GM10266 (cell line): ENCODE results near the gene MYH9.

Experiments
- DNase-seq: peaks from one replicate; pipeline ENCODE4 v3.0.0; 2012; ENCODE audit errors: extremely low spot score
- TF ChIP-seq, protein P1 (sequence below): IDR thresholded peaks from 2 replicates; pipeline ENCODE4 v1.5.1; 2012; ENCODE audit warnings: mild to moderate bottlenecking, low read depth; ENCODE audit not compliant: control insufficient read depth, insufficient read depth; ENCODE audit errors: missing control alignments

Gene MYH9

DNA sequence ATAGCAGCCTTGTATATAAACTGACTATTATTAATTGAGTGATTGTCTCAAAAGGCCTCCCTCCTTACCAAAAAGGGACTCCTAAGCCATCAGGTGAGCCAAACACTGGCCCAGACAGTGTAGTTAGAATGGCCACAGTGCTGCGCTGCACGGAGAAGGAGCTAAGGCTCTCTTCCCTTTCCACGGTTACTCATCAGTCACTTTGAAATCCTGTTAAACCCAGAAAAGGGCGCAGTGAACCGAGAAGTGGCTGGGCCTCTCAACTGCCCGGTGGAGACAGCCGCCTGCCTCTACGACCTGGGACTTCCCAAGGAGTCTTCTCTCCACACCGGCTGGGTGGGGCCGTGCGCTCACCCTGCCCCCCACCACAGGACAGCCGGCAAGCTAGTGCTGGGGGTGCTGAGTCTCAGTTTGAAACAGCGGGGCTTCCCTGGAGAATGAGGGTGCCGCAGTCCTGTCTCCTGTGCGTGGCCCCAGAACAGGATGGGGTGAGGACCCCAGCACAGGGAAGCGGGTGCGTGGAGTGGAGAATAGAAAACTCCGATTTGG is 1.3 kb downstream of the MYH9 start:
- DNase-seq, result peak; percentile 85
- TF ChIP-seq, protein P1, sequence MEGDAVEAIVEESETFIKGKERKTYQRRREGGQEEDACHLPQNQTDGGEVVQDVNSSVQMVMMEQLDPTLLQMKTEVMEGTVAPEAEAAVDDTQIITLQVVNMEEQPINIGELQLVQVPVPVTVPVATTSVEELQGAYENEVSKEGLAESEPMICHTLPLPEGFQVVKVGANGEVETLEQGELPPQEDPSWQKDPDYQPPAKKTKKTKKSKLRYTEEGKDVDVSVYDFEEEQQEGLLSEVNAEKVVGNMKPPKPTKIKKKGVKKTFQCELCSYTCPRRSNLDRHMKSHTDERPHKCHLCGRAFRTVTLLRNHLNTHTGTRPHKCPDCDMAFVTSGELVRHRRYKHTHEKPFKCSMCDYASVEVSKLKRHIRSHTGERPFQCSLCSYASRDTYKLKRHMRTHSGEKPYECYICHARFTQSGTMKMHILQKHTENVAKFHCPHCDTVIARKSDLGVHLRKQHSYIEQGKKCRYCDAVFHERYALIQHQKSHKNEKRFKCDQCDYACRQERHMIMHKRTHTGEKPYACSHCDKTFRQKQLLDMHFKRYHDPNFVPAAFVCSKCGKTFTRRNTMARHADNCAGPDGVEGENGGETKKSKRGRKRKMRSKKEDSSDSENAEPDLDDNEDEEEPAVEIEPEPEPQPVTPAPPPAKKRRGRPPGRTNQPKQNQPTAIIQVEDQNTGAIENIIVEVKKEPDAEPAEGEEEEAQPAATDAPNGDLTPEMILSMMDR, result no peak

DNA sequence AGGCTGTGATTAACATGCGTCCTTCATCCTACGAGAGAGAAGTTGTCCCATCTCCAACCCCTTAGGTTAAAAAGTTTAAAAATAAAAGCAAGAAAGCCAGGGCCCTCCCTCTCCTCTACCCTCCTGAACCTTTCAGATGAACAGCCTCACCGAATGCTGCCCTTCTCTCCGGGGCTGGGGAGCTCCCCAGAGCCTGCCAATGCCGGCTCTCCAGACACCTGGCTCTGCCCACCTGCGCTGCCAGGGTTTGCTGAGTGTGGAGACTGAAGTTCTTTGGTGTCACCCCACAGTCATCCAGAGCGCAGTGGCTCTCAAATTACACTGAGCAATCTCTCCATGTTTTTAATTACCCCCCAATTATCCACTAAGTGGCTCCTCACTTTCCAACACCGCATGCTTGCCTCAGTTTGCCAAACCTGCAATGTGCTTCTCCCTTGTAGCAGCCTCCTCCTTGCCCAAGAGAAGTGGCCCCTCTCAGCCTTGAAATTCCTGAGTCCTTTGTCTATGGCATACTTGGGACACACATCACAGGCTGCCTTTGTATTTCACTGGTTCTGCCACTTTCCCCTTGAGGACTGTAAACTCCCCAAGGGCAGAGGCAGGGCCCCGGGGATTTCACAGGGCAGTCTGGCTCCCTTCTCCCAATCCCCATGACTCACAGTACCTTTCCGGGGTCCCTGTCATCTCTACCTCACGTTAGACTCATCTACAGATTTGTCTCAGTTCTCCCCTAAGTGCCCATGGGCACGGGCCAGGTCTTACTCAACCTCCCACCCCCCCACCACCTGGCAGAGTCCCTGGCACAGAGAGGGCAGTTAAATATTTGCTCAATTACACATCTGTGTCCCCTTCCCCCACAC is 2.0 kb downstream of the MYH9 start:
- no peak for DNase-seq
- TF ChIP-seq, protein P1, result no peak

DNA sequence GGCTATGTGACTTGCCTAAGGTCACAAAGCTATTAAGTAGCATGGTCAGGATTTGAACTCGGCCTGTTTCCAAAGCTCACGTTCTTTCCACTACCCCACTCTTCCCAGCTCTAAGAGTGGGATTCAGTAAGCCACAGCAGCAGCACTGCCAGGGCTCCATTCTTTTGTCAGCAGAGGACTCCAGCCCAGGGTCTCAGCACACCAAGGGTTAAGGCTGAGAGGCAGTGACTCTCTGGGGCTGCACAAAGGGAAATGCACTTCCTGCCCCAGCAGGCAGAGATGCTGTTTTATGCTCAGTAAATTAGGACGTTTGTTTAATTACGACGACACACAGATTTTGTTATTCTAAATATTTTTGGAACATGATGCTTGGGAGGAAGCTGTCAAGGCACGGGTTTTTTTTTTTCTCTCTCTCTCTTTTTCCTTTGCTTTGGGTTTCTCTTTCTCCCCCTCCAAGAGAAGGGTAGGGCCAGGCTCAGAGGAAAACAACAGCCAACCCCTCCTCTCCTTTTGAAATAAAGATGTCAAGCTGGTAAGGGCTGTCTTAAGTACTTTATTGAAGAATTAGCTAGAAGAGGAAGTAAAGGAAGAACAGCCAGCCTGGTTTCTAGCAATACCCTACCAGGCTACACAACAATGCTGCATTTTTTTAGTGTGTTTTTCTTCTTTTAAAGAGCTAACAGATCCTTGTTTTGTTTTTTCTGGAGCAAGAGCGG is 2.8 kb downstream of the MYH9 start:
- TF ChIP-seq, protein P1, result no peak
- DNase-seq, result no peak

DNA sequence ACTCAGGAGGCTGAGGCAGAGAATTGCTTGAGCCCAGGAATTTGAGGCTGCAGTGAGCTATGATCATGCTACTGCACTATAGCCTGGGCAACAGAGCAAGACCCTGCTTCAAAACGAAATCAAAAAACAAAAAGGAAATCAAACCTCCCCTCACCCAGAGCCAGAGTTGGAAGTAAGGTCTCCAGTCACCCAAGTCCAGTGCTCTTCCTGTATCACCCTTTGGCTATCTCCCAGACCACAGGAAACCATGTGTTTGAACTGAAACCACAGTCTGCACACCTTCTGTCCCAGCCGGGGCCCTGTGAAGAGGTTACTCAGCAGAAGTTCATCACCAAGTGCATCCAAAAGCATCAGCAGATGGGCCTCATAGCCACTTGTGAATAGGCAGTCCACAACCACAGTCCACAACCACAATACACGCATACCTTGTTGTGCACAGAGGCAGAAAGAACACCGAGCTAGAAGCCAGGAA is 4.6 kb downstream of the MYH9 start:
- peak; percentile 66 for DNase-seq
- TF ChIP-seq, protein P1, result no peak

DNA sequence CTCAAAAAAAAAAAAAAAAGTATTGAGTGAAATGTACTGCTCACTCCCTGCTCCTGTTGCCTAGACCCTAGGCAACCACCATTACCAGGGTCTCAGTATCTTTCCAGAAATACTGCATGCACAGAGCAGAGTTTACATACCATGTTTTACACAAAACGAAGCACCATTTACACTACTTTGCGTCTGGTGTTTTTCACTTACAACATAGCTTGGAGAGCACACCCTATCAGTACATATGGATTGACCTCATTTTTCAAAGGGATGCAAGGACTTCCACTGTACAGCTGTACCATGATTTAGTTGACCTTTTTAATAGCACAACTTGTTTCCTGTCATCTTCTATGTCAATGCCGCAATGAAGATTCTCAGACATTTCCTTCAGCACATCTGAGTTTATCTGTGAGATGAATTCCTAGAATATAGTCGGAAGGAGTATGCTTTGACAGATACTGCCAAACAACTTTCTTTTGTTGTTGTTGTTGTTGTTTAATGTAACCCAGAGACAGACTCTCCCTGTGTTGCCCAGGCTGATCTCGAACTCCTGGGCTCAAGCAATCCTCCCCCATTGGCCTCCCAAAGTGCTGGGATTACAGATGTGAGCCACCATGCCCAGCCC is 6.1 kb downstream of the MYH9 start:
- no peak for DNase-seq
- TF ChIP-seq, protein P1, result no peak

DNA sequence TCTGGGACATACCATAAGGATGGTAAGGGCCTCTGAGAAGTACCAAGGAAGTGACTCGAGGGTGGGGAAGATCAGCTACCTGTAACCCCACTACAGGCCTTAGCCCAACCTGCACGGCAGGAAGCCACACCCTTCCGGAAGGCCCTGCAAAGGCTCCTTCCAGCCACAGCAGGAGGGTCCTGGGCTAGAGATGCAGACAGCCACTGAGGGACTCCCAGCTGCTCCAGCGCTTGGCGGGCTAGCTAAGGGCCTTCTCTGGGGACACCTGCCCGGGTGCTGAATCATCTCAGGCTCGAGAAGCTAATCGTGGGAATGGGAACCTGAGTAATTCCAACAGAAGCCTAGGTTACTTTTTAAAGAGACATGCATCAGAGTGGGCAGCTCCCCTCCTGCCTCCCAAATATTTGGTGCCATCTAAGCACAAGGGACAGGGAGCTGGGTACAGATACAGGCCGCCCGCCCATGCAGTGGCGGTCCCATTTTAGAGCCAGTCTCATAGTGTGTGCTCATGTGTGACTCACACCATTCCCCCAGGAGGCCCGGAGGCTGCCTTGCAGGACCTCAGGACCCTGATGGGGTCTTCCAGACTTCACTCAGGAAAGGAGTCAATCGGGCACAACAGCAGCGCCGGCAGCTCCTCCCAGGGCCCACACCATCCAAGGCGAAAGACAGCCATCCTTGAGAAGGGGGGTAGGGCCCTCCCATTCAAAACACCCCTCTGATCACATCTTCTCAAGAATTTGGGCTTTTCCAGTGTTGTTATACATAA is 8.0 kb downstream of the MYH9 start:
- no peak for DNase-seq
- TF ChIP-seq, protein P1, result no peak
